Stimulated activated CD4-positive, alpha-beta T cell treated with anti-CD3 and anti-CD28 coated beads, Interleukin-4, amount 100 ng/mL, for 24 hours (primary cell): Measurements from ENCODE around the gene PXMP4.

Experiments
- DNase-seq: peaks from one replicate; pipeline ENCODE4 v3.0.0-alpha.2; 2020

PXMP4 gene

GRCh38 chr20:33653218-33653899 is 66.8 kb downstream of the PXMP4 start:
- DNase-seq, result peak; percentile 33
